Brain pericyte (primary cell): ENCODE data around the gene TBPL1.
"Not testable (repeated sequence)": the region's sequence is repeated elsewhere in the genome, so short reads cannot be mapped to it uniquely, and the experiment has no call there.

Source experiments
- DNase-seq: peaks from one replicate; pipeline ENCODE4 v3.0.0-alpha.2; 2012; ENCODE audit warnings: low read depth, low spot score

The TBPL1 gene

DNA sequence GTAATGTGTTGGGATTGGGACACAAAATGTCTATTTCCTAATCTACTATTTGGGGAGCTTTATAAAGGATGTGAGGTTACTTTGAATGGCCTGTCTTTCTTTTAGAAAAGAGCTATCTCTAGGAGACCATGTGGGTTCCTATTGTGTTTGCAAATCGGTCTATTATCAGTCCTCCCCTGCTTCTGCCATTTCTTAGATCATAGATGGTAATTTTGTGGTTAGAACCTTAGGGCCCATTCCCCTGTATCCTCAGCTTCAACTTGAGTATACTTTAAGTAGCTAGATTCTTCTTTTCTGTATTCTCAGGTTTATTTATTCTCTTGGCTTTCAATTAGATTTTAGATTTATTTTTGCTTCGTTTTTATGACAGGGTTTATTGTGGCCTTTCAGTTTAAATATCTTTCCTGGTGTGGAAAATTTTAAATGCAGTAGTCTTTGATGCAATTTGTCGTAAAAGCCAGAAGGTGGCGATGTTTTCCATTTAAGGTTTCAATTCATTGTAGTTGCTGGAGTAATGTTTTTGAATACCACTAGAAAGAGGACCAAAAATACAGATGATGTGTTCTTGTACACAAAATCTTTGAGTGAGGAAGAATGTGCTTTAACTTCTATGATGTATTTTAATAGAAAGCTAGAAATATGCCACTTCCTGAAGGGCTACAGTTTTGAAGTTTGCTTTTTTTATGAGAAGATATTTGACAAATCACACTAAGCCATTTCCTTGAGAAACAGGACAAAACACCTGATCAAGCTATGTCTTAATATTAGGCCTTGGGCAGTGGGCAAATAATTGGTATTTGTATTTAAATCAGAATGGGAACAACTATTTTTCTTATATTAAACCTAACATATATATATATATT lies 20.3 kb downstream of the TBPL1 start:
- DNase-seq = no peak

DNA sequence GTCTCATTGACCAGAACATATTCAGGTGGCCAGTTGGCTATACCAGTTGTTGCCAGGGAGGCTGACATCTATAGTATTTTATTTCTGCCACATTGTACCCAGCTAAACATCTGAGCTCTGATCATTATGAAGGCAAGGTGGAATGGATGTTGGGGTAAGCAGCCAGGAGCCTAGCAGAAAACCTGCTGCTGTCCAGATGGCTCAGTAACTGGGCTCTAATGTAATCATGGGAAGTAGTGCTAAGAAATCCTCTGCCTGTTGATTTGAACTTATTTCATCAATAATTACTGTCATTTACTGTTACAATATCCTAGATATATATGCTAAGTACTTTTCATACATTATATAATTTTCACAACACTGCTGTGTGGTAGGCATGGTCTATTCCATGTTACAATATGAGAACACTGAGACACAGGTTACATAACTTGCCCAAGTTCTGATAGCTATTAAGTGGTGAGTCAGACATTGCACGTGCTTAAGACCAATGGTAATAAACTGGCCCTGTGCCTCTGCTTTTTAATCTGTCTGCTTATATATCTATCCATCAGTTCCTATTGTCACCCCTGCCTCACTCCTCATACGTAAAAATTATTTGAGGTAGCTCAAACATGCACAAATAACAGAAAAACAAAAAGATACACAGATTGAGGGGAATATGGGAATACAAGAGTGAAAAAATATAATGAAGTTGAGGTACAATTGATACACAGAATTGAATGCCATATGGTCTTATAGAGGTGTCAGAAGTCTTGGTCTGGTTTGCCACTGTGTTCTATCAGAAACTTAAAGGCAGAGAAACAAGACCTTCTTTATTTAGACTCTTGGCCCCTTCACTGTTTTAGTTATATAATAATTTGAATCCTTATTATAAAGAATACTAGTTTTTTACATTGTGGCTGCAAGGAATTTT lies 25.2 kb downstream of the TBPL1 start:
- no peak for DNase-seq

DNA sequence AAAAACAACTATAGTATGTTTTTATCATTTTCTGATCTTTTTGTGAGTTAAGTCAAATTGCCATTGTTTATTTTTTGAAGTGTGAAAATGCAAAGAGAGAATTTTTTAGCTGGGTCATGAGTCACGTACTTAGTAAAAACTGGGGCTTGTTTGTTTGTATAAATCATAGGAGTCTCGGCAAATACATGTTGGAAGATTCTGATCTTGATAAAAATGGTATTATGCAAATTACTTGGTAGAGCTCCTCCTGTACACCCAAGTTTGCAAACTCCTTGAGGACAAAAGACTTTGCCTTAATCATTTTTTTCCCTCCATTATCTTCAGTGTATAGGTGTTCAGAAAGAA lies 25.8 kb downstream of the TBPL1 start:
- DNase-seq = no peak

DNA sequence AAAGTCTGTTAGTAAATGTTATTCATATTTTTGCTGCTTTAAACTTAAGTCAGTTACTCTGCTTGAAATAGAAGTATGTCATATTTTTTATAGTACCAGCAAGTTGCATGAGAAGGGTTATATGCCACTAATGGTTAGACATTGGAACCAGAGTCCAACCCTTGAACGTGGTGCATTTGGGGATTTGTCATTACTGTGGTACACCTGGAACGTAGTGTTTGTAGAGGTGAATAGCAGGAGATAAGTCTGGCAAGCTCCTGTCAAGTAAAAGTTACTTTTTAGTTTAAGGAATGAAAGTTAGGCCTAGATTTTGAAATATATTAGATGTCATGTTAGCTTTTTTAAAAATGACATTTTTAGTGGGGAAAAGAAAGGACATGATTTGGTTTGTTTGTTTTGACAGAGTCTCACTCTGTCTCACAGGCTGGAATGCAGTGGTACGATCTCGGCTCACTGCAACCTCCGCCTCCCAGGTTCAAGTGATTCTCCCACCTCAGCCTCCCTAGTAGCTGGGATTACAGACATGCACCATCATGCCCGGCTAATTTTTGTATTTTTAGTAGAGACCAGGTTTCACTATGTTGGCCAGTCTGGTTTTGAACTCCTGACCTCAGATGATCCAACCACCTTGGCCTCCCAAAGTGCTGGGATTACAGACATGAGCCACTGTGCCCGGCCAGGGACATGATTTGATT lies 26.4 kb downstream of the TBPL1 start:
- not testable (repeated sequence) for DNase-seq

DNA sequence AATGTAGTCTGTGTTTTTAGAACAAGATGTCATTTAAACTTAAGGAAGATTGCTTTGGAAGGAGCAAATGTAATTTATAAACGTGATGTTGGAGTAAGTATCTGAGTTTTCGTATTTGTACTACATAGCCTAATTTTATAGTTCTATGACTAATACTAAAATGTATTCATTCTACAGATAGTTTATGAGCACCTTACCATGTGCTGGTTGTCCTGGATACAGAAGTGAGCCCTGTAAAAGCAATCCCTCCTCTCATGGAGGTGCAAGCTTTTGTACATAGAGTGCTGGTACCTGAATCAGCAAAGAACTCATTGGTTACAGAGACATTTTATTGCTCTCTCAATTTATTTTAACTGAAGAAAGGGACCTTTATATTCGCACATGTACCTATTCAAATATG lies 27.1 kb downstream of the TBPL1 start:
- no peak for DNase-seq

DNA sequence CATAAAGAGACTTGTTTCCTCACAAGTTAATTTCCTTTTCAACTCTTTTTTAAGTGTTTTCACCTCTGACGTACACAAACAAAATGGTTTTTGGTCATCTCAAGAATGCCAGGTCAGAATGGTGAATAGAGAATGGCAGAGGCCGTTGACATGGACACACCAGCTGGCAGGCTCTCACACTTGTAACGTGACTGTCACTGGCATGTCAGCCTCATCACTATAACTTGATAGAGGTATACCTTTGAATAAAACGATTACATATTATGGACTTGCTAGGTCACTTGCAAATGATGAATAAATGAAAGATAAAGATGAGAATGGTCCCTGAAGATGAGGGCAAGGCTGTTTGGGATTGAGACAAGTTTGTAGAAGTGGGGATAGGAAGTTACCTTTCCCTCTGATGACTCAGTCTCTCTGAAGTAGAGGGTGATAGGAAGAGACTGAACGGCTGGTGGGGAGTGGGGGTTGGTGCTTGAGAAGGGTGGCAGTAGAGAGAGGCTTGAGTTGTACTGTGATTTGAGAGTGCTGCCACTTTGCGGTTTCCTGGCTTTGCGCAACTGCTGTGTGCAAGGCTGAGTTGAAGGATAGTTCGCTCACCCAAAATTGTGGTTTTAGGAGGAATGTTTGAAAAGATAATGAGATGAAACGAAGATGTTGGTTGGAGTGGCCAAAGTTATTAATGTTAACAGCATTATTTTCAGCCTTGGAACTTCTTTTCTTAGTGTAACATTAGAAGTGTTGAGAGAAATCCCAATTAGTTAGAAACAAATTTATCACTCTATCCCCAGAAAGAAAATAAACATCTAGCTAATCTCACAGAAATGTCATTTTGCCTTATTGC lies 30.3 kb downstream of the TBPL1 start:
- no peak for DNase-seq

DNA sequence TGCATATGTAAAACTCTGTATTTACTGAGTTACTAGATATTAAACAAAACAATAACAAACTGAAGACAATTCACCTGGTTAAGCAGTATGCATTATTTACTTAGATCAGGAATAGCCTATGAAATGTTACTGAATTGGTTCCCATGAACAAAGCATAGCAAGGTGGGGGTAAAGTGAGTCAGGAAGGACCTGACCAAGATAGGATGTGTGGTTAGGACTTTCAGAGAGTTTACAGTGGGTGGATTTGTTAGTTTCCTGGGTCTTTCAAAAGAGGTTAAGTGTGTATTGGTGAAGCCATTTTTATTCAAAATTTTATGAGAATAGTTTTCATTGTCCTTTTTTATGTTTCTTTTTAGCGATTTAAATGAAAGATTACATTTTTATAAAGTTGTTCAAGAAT lies 32.9 kb downstream of the TBPL1 start:
- DNase-seq = no peak

DNA sequence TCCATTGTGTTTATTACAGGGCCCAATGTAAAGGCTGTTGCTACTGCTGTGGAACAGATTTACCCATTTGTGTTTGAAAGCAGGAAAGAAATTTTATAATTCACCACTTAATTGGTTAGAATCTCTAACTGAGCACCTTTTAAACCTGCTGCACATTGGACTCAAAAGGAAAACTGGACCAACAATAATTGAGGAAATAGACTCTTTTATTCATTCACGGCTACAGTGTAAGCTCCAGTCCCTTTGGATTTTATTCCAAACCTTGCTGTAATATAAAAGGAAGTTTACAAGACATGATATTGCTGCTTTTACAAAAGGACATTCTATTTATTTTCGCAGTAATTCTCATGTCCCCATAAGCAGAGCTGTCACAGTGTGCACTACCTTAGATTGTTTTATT lies 33.9 kb downstream of the TBPL1 start:
- DNase-seq = no peak

DNA sequence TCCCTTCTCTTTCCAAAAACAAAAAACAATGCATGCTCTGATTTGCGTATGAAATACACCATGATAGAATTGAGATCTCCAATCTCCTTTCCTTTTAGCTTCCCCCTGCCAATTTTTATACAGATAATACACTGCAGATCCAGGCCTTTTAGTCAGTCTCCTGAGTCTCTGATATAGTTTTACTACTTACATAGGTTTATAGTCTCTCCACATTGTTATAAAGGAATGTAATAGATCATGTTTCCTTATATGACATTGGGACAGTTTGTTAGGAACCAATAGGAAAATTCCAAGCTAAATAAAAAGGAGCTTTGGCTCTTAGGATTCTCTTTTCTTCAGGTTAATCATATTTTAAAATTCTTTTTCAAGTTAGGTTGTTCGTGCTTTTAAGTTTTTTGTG lies 36.5 kb downstream of the TBPL1 start:
- no peak for DNase-seq

DNA sequence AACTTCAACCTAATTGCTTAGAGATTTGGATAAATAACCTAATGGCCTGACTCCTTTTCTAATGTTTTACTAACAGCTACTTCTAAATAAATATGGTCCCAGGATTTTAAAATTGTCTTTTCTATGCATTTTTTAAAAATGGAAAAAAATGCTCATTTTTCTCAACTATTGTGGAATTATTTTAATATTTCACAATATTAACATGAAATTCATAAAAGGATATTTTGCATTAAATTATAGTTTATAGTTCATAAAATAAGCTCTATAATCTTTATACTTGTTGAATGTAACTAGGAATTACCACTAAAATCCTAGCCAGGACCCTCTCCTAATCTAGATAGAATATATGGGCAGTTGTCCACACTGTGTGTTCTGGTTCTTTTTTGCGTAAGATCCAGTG lies 37.3 kb downstream of the TBPL1 start:
- no peak for DNase-seq

DNA sequence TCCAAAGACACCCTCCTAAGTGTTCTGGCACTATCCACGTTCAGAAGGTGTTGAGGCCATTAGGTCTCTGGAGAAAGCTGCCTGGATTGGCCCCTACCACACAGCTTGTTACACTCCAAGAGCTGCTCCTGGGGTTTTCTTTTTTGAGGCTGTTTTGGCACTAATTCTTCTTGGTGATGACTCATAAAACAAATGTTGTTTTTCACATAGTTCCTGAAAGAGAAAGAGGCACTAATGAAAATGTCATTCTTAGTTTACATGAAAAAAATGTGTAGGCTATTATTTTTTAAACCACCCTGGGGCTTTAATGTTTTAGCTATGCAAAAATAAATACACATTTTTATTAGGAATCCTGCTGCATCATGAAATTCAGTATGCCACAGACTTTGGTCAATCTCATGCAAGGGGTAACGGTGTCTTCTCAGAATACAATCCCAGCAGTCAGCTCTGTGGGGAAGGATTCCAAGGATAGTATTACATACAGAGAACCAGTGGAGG lies 38.1 kb downstream of the TBPL1 start:
- DNase-seq = peak; percentile 89

DNA sequence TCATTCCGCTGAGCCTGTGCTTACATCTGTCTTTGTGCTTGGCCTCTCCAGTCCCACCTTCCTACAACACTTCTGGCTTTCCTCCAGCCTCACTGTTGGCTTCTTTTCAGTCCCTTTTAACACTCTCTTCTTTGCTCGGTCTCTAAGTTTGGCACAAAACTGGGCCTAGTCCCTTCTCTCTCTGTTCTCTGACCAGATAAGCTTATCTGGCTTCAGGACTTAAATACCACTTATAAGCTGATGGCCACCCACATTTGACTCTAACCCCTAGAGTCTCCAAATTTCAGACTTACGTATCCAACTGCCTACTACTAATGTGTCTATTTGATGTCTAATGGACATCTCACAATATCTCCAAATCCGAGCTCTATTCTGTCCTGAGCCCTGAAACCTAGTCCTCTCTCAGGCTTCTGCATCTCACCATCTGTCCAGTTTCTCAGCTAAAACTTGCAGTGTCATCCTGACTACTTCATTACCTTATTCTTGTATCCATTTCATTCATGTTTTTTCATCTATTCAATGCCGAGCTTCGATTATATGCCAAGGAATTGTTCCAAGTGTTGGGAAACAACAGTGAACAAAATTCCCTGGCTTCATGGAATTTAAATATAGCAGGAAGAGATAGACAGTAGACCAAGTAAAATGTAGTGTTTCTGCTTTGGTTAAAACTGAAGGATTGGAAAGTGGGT lies 40.1 kb downstream of the TBPL1 start:
- no peak for DNase-seq

DNA sequence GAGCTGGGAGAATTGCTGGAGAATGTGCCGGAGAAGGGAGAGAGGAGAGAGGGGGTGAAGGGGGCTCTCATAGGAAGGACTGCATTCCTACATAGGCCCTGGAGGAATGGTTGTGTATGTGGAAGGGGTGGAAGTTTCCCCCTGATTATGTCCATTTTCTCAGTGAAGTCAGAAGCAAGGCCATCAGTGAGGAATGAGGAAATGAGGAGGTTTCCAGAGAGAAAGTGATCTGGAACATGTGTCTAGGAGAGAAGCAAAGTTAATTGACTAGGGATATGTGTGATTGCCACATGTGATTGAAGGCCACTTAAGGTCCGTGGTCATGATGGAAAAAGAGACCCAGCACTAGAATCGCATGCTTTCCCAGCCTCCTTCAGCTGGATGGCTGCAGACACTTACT lies 42.3 kb downstream of the TBPL1 start:
- DNase-seq = no peak

DNA sequence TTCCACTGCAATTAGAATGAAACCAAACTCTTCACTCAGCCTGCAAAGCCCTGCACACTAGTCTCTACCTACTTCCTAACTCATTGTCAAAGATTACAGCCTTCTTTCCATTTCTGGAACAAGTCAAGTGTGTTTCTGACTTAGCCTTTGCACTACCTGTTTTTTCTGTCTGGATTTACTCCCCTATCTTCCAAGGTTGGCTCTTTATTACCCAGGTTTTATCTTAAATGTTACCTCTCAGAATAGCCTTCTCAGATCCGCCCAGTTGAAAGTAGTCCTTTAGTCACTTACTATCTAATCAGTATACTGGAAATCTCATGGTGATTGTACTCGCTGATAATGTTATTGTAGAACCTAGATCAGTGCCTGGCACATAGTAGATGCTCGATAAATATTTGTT lies 42.7 kb downstream of the TBPL1 start:
- no peak for DNase-seq

DNA sequence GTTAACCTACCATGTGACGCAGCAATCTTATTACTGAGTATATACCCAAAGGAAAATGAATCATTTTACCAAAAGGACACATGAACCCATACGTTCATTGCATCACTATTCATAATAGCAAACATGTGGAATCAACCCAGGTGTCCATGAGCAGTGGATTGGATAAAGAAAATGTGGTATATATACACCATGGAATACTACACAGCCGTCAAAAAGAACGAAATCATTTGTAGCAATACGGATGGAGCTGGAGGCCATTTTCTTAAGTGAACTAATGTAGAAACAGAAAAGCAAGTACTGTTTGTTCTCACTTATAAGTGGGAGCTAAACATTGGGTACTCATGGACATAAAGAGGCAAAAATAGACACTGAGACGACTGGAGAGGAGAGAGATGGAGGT lies 44.2 kb downstream of the TBPL1 start:
- DNase-seq = no peak

DNA sequence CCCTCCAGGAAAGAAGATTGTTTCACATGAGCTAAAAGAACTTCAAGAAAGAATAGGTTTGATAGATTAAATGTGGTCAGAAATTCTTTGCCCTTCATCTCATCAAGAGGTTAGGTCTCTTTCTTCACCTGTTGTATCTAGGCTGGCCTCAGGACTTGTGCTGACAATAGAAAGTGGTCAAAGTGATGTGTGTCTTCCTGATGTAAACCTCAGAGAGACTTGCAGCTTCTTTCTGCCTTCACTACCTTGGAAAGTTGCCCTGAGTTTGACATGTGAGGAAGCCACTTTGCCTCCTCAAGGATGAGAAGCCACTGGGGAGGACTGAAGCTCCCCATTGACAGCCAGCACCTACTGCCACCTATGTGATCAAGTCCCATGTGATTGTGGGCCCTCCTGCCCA lies 46.3 kb downstream of the TBPL1 start:
- no peak for DNase-seq

DNA sequence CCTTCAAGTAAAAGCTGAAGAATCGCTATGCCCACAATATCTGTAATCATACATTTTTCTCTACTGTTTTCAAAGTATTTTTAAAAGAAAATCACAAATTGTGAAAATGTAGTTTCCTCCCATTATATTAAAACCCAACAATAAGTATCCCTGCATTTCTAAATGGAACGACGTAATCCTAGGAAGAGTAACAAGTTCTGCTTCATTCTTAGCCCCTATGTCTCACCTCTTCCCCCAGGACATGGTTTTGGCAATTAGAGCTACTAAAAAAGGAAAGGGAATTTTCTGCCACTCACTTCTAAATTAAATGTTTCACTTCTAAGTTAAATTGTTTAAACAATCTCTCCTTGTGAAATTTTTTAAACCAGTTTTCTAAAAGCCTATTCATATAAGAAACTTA lies 47.4 kb downstream of the TBPL1 start:
- DNase-seq = no peak

DNA sequence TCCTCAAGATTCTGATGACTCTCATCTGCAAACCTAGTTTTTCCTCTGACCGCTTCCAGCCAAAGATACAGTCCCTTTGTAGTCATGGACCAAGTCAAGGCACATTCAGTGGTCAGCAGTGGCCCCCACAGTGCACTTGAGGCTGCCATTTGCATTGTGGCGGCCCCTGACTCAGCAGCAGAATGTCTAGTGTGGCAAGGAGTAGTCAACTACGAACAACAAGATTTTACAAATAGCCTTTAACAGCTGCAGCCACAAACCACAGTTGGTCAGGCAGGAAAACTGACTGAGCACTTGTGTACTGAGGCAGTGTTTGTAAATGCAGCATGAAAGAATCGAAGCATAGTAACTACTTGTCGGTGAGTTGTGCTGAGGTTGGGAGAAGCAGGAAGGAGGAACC lies 49.8 kb downstream of the TBPL1 start:
- no peak for DNase-seq

DNA sequence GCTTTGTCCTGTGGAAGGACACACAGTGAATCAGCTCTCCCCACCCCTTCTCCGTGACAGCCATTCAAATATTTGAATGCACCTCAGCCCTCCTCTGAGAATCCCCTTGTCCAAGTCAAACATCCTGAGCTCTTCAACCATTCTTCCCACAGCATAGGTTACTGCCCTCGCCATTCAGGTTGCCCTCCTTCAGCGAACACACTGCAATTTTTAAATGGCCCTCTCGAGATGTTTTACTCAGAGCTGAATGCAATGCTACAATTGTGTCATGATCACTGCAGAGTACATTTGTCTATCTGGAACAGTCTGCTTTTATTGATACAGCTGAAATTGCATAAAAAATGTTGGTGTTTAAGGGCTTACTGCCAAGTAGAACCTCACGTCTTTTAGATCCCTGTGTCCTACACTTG lies 50.5 kb downstream of the TBPL1 start:
- DNase-seq = no peak

DNA sequence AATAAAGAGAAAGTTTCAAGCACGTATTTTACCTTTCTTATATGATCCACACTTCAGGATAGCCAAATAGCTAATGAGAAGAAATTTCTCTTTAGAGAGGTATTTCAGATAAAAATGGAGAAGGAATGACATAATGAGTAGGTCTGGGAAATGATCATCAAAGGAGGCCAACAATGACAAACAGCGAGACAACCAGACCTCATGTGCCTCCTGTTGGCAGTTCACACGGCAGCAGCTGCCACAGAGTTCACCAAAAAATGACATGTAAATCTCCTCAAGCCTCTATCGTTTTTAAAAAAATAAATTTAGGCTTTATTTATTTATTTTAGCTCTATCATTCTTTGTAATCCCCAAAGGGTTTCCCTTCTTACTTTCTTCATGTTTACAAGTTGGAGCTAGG lies 51.7 kb downstream of the TBPL1 start:
- no peak for DNase-seq

DNA sequence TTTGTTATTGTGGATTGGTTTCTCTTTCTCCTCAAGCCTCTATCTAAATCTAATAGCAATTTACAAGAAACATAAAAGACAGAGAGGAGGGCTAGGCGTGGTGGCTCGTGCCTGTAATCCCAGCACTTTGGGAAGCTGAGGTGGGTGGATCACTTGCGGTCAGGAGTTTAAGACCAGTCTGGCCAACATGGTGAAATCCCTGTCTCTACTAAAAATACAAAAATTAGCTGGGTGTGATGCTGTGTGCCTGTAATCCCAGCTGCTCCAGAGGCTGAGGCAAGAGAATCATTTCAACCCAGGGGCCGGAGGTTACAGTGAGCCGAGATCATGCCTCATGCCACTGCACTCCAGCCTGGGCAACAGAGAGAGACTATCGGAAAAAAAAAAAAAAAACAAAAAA lies 52.8 kb downstream of the TBPL1 start:
- no peak for DNase-seq
